C4-2B (cell line): ENCODE results near the gene GAR1.
"Not testable (repeated sequence)": the region's sequence is repeated elsewhere in the genome, so short reads cannot be mapped to it uniquely, and the experiment has no call there.

ENCODE experiments used
- CTCF ChIP-seq: fragments of 450-650 bp; conservative IDR thresholded peaks from 2 replicates; pipeline ENCODE4 v1.5.1; 2017; ENCODE audit warnings: mild to moderate bottlenecking
- ZFX ChIP-seq: fragments of 450-650 bp; IDR thresholded peaks from 2 replicates; pipeline ENCODE4 v1.6.1; 2017

- not testable (repeated sequence) for TF ChIP-seq CTCF, ZFX
These were observed 33.5 kb upstream of the GAR1 start for GRCh38 chr4:109782092-109782491.
